ENCODE measurements around the gene TERT. TPM values are rescaled to one million over a fixed set of nuclear protein-coding genes. Genes with fewer than 3 reads are reported as not detected.
"Not testable (repeated sequence)": the region's sequence is repeated elsewhere in the genome, so short reads cannot be mapped to it uniquely, and the experiment has no call there.

TERT gene
- total RNA-seq, 1 donor from 2014 or later, result 0.28 TPM

DNA sequence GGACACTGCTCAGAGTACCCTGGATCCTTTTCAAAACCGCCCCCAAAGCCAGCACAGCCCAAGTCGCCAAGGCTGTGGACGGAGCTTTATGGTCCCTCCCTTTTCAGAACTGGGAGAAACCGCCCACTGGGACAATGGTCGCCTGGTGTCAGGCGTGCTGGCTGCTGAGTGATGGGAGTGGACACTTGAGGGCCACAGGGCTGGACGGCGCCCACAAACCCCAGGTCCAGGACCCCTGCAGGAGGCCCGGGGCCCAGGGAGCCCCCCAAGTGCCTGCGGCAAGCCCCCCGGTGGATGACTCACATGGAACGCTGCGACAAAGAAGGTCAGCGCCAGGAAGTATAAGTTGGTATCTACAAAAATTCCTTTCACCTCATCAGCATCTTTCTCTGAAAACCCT lies 39.1 kb upstream of the TERT start:
- no peak for DNase-seq (ENCODE audit: low spot score)
- Mint-ChIP-seq H3K9me3 (ENCODE audit: unreplicated experiment) (no peaks in the 10 kb centered on the region), H3K4me3 (ENCODE audit: unreplicated experiment) (no peak overlapping the region), H3K27ac (ENCODE audit: unreplicated experiment) (no peak overlapping the region), H3K4me1 (ENCODE audit: unreplicated experiment) (no peaks in the 10 kb centered on the region), H3K27me3 (ENCODE audit: unreplicated experiment) (peaks cover 7% of the 10 kb centered on the region), H3K36me3 (ENCODE audit: low read depth, unreplicated experiment) (peaks cover 57% of the 10 kb centered on the region)
- TF ChIP-seq, protein P1, sequence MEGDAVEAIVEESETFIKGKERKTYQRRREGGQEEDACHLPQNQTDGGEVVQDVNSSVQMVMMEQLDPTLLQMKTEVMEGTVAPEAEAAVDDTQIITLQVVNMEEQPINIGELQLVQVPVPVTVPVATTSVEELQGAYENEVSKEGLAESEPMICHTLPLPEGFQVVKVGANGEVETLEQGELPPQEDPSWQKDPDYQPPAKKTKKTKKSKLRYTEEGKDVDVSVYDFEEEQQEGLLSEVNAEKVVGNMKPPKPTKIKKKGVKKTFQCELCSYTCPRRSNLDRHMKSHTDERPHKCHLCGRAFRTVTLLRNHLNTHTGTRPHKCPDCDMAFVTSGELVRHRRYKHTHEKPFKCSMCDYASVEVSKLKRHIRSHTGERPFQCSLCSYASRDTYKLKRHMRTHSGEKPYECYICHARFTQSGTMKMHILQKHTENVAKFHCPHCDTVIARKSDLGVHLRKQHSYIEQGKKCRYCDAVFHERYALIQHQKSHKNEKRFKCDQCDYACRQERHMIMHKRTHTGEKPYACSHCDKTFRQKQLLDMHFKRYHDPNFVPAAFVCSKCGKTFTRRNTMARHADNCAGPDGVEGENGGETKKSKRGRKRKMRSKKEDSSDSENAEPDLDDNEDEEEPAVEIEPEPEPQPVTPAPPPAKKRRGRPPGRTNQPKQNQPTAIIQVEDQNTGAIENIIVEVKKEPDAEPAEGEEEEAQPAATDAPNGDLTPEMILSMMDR (IDR thresholded peaks at IDR 0.05; ENCODE audit: unreplicated experiment), result no peak

DNA sequence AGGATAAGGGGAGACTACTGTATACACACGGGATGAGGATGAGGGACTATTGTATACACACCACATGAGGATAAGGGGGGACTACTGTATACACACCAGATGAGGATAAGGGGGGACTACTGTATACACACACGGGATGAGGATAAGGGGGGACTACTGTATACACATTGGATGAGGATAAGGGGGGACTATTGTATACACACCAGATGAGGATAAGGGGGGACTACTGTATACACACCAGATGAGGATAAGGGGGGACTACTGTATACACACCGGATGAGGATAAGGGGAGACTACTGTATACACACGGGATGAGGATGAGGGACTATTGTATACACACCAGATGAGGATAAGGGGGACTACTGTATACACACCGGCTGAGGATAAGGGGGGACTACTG lies 38.4 kb upstream of the TERT start:
- H3K4me1 Mint-ChIP-seq (ENCODE audit: unreplicated experiment); DNase-seq (ENCODE audit: low spot score); H3K4me3 Mint-ChIP-seq (ENCODE audit: unreplicated experiment); H3K27ac Mint-ChIP-seq (ENCODE audit: unreplicated experiment); H3K9me3 Mint-ChIP-seq (ENCODE audit: unreplicated experiment): not testable (repeated sequence)
- Mint-ChIP-seq H3K36me3 (ENCODE audit: low read depth, unreplicated experiment) (peaks cover 63% of the 10 kb centered on the region), H3K27me3 (ENCODE audit: unreplicated experiment) (peaks cover 12% of the 10 kb centered on the region)

DNA sequence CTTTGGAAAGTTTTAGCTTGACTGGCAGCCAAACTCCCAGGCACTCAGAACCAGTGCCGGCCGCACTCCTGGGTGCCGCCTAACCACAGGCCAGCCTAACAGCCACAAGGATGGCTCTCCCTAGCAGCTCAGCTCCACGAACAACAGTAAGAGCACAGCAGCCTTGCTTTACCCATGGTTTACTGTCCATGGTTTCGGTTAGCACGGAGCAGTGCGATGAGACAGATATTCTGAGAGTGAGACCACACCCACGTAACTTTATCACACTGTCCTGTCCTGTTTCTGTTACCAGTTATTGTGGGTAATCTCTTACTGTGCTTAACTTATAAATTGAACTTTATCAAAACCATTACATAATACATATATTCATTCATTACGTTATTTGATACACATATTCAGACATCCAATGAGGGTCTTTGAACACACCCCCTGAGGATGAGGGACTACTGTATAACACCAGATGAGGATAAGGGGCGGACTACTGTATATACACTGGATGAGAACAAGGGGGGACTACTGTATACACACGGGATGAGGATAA lies 37.7 kb upstream of the TERT start:
- no peak for DNase-seq (ENCODE audit: low spot score)
- H3K4me1 Mint-ChIP-seq (ENCODE audit: unreplicated experiment), result peaks cover 7% of the 10 kb centered on the region
- peak overlapping the region; percentile 11 for H3K4me3 Mint-ChIP-seq (ENCODE audit: unreplicated experiment)
- H3K9me3 Mint-ChIP-seq (ENCODE audit: unreplicated experiment), result no peaks in the 10 kb centered on the region
- peaks cover 12% of the 10 kb centered on the region for H3K27me3 Mint-ChIP-seq (ENCODE audit: unreplicated experiment)
- H3K36me3 Mint-ChIP-seq (ENCODE audit: low read depth, unreplicated experiment), result peaks cover 62% of the 10 kb centered on the region
- no peak overlapping the region for H3K27ac Mint-ChIP-seq (ENCODE audit: unreplicated experiment)
- TF ChIP-seq, protein P1 (IDR thresholded peaks at IDR 0.05; ENCODE audit: unreplicated experiment), result no peak

DNA sequence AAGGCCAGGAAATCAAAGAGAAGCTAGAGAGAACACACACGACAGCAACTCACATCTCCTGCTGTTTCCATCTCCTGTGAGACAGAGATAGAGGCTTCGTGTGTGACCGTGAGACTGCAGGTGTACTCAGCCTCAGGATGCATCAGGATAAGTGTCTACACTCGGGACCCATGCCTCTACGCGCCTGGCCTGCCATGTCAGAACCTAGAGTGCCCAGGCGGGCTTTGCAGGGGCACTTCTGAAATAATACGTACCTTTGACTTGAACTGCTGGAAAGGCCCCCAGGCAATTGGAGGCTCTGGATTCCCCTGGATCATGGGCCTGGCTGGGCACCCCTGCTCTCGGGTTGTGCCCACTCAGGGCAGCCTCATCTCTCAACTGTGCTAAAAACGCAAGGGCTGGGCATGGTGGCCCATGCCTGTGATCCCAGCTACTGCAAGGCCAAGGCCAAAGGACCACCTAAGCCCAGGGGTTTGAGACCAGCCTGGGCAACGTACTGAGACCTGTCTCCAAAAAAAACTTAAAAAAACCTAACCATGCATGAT lies 37.1 kb upstream of the TERT start:
- peak overlapping the region; percentile 48 for H3K4me3 Mint-ChIP-seq (ENCODE audit: unreplicated experiment)
- peaks cover 9% of the 10 kb centered on the region for H3K4me1 Mint-ChIP-seq (ENCODE audit: unreplicated experiment)
- no peak overlapping the region for H3K27ac Mint-ChIP-seq (ENCODE audit: unreplicated experiment)
- H3K9me3 Mint-ChIP-seq (ENCODE audit: unreplicated experiment), result no peaks in the 10 kb centered on the region
- TF ChIP-seq, protein P1 (IDR thresholded peaks at IDR 0.05; ENCODE audit: unreplicated experiment), result no peak
- peaks cover 65% of the 10 kb centered on the region for H3K36me3 Mint-ChIP-seq (ENCODE audit: low read depth, unreplicated experiment)
- DNase-seq (ENCODE audit: low spot score), result no peak
- peaks cover 12% of the 10 kb centered on the region for H3K27me3 Mint-ChIP-seq (ENCODE audit: unreplicated experiment)

DNA sequence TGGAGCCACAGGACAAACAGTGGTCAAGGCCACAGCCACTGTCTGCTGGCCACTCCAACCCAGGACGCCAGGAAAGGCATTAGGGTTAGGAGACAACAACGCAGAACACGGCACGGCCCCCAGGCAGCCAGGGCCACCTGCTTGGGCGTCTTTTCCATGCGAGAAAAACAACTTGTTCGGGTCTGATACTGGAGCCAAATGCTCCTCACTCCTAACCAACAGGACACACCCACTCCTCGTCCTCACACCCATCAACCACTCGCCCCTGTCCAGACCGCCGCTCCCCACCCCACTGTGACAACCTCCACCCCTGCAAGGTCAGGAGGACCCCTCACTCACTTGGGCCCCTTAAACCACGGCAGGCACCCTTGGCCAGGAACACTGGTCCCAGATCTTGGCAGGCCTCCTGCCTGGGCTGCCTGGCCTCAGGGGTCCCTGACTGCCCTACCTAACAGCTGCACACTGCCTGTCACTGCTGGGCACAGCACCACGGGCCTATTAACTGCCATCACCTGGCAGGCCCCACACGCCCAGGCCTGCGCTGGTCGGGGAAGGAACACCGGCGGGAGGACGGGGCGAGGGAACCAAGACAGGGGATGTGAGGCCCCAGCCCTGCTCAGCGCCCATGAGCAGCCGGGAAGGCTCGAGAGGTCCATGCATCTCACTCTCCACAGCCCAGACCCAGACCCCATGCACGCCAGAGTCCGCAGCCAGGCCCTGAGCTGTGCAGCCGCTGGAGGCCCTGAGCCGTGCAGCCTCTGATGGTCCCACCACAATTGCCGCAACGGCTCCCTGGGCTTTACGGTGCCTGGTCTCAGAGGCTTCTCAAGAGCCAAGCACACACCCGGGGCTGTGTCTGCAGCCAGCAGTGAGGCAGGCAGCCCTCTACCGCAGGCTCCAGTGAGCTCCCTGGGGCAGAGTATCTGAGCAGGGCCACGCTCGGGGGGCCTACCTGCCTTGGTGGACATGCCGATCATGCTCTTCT lies 36.3 kb upstream of the TERT start:
- Mint-ChIP-seq H3K4me1 (ENCODE audit: unreplicated experiment) (peaks cover 9% of the 10 kb centered on the region), H3K27ac (ENCODE audit: unreplicated experiment) (no peak overlapping the region), H3K9me3 (ENCODE audit: unreplicated experiment) (no peaks in the 10 kb centered on the region), H3K27me3 (ENCODE audit: unreplicated experiment) (peaks cover 17% of the 10 kb centered on the region), H3K36me3 (ENCODE audit: low read depth, unreplicated experiment) (peaks cover 67% of the 10 kb centered on the region), H3K4me3 (ENCODE audit: unreplicated experiment) (no peak overlapping the region)
- TF ChIP-seq, protein P1 (IDR thresholded peaks at IDR 0.05; ENCODE audit: unreplicated experiment), result no peak
- DNase-seq (ENCODE audit: low spot score), result no peak

Measured in endothelial cell (in vitro differentiated cells).